SK-N-MC (cell line): Measurements from ENCODE around the gene PACSIN2.
A peak's percentile ranks its signal among the peaks of the same experiment; 100 is the strongest.

Experiments used
- FOXP2 ChIP-seq: optimal IDR thresholded peaks from 2 replicates; pipeline ENCODE3; 2011; ENCODE audit warnings: mild to moderate bottlenecking, moderate library complexity; ENCODE audit not compliant: insufficient read depth; ENCODE audit errors: extremely low read length, control extremely low read depth
- POLR2AphosphoS5 ChIP-seq: IDR thresholded peaks from 2 replicates; pipeline ENCODE4 v1.6.1; 2012; ENCODE audit warnings: mild to moderate bottlenecking, low read depth, low read length, borderline replicate concordance

GRCh38 chr22:43014869-43015676 is at the start of gene PACSIN2:
- peak; percentile 98 for TF ChIP-seq POLR2AphosphoS5
- peak; percentile 34 for TF ChIP-seq FOXP2
